GM12892 (cell line): Measurements from ENCODE around the gene OR52N2.

Experiments
- POLR2A ChIP-seq: IDR thresholded peaks from 2 replicates; pipeline ENCODE4 v1.6.1; 2011; ENCODE audit warnings: low read depth, low read length, control low read depth
- POLR2AphosphoS5 ChIP-seq: IDR thresholded peaks from 2 replicates; pipeline ENCODE4 v1.6.1; 2011; ENCODE audit warnings: low read depth, low read length, control low read depth

DNA sequence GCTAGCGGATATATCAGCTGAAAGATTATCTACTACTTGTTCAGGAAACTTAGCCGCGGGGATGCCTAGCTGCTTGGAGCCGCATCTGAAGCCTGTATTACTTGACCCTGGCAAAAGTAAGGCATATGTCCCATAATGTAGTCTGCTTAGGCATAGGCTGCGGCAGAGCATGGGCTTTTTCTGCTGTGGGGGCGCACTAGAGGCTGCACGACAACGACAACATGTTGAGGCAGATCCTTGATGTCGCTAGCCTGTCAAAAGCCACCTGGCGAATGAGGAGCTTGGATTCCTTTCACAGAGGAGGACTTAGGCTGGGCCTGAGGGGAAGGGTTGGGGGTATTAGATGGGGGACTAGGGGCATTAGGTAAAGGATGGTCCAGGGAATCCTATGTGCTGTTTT, 1.1 kb upstream of the OR52N2 start:
- no peak for TF ChIP-seq POLR2A
- no peak for TF ChIP-seq POLR2AphosphoS5
